GM03348 (cell line): ENCODE data around the gene NUP155.
"Not testable (repeated sequence)": the region's sequence is repeated elsewhere in the genome, so short reads cannot be mapped to it uniquely, and the experiment has no call there.

Experiments used
- DNase-seq: peaks from one replicate; pipeline ENCODE4 v3.0.0; 2012; ENCODE audit warnings: low spot score

NUP155 gene

DNA sequence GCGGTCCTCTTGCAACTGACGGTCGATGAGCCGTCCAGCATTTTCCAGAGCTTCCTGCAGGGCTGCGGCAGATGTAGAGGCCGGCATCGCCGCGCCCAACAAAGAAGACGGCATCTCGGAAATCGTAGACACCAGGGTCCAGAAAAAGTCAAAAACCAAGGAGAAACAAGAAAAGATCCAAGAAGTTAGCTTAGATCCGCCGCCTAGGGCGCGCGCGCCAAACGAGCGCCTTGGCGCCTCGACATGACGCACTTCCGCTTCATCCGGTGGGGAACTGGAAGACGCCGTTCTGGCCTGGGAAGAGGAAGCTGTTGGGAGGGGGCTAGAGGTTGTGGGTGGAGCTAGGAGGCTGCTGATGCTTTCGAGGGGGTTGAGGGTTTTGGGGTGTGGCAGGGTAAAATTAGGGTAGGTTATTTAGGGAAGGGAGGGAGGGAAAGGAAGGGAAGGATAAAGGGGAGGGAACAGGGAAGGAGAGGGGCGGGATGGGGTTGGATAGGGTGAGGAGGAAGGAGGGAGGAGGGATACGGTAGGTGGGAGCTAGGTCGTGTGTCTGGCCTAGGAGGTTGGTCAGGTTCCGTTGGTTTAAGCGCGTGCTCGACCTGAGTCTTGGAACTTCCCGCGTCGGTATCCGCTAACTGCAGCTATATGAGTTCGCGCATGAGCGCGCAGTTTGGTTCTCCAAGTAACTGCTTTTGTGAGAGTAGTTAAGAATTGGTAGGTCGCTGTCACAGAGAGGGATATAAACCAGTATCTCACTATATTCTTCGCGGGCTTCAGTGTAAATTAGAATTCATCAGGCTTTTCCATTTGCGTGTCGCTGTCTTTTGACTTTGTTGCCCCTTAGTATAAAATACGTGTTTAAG is at the start of gene NUP155:
Gene NUP155, minus strand, starts transcription at position 243 of the 863 bp plus-strand sequence. Its CDS starts 129 bp downstream, at position 114.
- DNase-seq: peak; percentile 96

DNA sequence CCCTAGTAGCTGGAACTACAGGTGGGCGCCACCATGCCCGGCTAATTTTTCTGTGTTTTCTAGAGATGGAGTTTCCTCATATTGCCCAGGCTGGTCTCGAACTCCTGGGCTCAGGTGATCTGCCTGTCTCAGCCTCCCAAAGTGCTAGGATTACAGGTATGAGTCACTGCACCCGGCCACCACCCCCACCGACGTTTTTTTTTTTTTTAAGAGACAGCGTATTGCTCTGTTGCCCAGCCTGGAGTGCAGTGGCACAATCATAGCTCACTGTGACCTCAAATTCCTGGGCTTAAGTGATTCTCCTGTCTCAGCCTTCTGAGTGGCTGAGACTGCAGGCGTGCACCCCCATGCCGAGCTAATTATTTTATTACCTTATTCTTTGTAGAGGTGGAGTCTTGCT is 46.4 kb upstream of the NUP155 start:
- no peak for DNase-seq

DNA sequence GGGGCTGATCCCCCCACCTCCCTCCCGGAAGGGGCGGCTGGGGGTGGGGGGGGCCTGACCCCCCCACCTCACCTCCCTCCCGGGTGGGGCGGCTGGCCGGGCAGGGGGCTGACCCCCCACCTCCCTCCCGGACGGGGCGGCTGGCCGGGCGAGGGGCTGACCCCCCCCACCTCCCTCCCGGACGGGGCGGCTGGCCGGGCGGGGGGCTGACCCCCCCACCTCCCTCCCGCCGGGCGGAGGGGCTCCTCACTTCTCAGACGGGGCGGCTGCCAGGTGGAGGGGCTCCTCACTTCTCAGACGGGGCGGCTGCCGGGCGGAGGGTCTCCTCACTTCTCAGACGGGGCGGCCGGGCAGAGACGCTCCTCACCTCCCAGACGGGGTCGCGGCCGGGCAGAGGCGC is 44.5 kb upstream of the NUP155 start:
- not testable (repeated sequence) for DNase-seq

DNA sequence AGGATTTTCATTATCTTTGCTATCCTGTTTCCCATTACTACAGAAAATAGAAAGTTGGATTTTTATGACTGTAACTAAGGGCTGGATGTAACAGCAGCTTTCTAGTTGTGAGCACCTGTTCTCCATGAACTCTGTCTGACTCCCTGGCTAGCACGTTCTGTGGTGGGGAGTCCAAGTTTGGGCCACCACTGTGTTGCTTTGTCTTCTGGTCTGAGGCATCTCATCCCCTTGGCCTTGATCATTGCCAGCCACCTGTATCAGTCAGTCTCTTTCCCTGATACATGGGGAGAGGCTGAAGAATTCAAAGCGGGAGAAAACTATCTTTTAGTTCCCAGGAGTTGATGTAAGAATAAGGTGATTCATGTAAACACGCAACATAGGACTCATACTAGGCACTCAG is 41.6 kb upstream of the NUP155 start:
- DNase-seq: no peak

DNA sequence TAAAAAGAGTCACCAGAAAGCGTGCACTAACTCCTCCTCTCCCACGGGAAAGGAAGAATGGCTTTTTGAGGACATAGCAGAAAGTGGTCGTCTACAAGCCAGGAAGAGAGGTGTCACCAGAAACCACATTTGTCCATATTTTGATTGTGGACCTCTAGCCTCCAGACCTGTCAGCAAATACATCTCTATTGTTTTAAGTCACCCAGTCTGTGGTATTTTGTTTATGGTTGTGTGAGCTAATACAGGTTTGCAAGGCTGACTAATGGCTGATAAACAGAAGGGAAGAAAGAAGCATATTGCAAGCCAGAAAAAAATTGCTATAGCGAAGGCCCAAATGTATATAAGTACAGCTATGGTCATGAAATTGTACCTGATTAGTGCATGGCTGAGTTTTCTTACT is 29.6 kb upstream of the NUP155 start:
- DNase-seq: no peak

DNA sequence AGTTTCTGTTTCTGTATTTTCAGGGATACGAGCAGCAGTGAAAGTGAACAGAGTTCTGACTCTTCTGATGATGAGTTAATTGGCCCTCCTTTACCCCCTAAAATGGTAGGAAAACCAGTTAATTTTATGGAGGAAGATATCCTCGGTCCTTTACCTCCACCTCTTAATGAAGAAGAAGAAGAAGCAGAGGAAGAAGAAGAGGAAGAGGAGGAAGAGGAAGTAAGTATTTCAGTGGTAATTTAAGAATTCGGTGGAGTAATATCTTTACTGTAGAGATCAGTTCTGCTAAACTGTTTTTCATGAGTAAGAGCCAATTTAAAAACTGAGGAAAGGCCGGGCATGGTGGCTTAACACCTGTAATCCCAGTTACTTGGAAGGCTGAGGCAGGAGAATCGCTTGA is 25.4 kb upstream of the NUP155 start:
- no peak for DNase-seq

DNA sequence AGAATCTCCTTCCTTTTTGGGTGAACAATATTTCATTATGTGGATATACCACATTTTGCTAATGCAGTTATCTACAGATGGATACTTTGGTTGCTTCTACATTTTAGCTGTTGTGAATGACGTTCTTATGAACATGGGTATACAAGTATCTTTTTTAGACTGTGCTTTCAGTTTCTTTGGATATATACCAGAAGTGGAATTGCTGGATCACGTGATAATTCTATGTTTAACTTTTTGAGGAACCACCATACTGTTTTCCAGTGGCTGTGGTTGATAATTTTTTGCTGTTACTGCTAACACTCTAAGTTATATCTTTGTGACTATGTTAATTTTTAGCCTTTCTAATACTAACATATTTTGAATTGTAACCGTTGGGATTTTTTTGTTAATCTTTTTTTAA is 20.7 kb upstream of the NUP155 start:
- DNase-seq: no peak

DNA sequence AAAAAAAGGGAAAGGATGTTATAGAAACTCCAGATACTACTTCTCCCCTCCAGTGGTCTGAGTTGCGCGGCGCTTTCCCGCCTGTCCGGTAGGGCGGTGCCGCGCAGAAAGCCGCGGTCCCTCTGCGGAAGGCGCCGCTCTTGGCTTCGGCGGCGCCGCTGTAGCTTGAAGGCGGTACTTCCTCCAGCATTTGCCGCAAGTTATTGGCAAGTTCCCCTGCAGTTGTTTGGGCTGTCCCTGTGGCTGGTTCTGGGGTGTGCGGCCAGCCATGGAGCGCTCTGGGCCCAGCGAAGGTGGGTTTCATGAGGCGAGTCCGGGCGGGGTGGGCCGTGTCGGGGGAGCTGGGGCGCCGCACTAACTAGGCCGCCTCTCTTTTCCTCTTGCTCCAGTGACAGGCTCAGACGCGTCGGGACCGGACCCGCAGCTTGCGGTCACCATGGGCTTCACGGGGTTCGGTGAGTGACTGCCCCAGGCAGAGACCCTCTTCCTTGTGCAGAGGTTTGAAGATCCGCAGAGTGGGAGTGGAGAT is 8.3 kb upstream of the NUP155 start, which contains the start of gene WDR70:
Gene WDR70, plus strand, starts transcription at position 219 of the 529 bp plus-strand sequence. Its CDS starts 50 bp downstream, at position 269.
- DNase-seq: peak; percentile 89

DNA sequence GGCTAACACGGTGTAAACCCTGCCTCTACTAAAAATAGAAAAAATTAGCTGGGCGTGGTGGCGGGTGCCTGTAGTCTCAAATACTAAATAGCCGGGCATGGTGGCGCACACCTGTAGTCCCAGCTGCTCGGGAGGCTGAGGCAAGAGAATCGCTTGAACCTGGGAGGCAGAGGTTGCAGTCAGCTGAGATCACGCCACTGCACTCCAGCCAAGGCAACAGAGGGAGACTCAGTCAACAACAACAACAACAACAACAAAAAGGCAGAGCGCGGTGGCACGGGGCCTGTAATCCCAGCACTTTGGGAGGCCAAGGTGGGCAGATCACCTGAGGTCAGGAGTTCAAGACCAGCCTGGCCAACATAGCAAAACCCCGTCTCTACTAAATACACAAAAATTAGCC is 7.2 kb upstream of the NUP155 start:
- DNase-seq: not testable (repeated sequence)

DNA sequence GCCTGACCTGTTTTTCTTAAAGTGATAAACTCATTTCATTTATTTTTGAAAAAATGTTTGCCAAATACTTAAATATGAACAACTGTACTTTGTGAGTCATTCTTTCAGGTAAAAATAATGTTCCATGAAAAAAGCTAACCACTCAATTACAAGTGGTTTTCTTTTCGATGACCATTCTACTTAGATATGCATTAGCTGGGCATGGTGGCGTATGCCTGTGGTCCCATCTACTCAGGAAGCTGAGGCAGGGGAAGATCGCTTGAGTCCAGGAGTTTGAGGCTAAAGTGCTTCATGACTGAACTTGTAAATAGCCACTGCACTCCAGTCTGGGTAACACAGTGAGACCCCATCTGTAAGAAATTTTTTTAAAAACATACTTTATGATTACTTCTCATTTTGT is 4.2 kb upstream of the NUP155 start:
- no peak for DNase-seq

DNA sequence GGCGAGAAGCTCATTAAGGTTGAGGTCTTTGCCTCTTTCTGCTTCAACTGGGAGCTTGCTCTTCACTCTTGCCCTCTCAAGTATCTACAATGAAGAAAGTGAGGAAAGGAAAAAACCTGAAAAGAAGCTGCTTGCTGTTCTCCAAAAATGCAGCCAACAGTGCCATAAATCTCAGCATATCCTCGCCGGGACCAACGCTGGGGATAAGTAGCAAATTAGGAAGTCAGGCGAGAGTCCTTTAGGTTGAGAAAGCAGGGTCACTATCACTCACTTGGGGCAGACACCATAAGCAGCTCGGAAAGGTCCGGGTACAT is 399 bp downstream of the NUP155 start:
- DNase-seq: no peak

DNA sequence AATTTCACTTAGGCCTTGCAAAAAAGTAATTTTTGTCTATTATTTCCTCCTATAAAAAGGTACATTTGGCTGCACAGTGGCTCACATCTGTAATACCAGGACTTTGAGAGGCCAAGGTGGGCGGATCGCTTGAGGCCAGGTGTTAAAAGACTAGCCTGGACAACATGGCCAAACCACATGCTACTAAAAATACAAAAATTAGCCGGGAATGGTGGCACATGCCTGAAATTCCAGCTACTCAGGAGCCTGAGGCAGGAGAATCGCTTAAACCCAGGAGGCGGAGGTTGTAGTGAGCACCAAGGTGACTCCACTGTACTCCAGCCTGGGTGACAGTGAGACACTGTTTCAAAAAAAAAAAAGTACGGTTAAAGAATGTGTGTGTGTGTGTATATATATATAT is 15.7 kb downstream of the NUP155 start:
- no peak for DNase-seq

DNA sequence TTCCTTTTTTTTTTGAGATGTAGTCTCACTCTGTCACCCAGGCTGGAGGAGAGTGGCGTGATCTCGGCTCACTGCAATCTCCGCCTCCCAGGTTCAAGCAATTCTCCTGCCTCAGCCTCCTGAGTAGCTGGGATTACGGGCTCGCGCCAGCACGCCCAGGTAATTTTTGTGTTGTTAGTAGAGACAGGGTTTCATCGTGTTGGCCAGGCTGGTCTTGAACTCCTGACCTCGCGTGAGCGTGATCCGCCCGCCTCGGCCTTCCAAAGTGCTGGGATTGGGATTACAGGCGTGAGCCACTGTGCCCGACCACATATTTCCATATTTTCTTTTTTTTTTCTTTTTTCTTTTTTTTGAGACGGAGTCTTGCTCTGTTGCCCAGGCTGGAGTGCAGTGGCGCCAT is 28.2 kb downstream of the NUP155 start:
- DNase-seq: not testable (repeated sequence)

DNA sequence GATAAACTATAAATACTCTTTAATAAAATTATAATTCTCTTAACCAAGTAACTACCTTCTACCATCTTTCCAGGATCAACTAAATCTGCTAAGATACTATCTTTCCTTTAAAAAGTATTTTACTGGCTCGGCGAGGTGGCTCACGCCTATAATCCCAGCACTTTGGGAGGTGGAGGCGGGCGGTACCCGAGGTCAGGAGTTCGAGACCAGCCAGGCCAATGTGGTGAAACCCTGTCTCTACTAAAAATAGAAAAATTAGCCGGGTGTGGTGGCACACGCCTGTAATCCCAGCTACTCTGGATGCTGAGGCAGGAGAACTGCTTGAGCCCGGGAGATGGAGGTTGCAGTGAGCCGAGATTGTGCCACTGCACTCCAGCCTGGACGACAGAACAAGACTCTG is 36.2 kb downstream of the NUP155 start:
- DNase-seq: not testable (repeated sequence)

DNA sequence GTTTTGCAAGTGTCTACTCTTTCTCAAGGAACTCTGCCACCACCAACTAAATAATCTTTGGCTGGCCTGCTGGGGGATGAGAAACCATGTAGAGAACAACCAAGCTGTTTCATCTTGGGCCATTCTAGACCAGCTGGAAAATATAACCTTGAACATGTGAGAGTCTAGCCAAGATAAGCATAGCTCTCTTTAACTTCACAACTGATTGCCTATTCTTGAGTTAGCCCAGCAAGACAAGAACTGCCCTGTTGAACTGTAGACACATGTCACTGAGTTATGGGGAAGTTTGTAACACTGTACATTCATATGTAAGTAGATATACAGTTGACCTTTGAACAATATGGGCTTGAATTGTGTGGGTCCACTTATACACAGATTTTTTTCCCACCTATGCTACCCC is 44.4 kb downstream of the NUP155 start:
- no peak for DNase-seq

DNA sequence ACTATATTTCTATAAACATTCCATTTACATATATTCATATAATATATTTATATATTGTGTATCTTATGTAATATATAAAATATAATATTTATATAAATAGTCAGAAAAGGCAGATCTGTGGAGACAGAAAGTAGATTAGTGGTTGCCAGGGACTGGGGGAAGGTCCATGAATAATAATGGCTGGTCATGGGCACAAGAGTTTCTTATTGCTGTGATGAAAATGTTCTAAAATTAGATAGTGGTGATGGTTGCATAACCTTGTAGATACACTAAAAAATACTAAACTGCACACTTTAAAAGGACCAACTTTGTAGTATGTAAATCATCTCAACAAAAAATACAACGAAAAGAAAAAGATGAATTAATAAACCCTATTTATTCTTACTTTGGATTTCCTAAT is 47.3 kb downstream of the NUP155 start:
- no peak for DNase-seq

DNA sequence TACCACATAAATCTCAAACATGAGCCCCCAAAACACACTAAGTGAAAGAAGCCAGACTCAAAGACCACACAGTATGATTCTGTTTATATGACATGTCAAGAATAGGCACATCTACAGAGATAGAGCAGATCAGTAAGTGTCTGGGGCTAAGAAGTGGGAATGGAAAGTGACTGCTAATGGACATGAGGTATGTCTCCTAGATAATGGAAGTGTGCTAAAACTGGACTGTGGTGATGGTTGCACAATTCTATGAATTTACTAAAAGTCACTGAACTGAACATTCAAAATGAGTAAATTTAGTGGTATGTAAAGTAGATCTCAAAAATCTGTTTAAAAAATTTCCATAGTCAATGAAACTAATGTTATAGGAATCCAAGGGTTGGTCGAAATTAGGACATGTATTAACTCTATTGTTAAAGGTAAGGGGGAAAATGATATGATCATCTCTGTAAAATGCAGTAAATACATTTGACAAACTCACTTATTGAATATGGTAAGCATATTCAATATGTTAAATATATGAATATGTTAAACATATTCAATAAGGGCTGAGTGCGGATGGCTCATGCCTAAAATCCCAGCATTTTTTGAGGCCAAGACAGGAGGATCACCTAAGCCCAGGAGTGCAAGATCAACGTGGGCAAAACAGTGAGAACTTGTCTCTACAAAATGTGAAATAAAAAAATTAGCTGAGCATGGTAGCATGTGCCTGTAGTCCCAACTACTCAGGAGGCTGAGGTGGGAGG is 51.7 kb downstream of the NUP155 start:
- no peak for DNase-seq

DNA sequence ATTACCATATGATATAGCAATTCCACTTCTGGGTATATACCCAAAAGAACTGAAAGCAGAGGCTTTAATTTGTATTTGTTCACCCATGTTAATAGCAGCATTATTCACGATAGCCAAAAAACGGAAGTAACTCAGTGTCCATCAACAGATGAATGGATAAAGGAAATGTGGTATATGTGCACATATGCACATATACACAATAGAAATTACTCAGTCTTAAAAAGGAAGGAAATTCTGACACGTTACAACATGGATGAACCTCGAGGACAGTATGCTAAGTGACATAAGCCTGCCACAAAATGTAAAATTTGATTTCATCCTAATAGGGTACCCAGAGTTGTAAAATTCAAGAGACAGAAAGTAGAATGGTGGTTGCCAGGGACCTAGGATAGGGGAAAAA is 54.9 kb downstream of the NUP155 start:
- no peak for DNase-seq

DNA sequence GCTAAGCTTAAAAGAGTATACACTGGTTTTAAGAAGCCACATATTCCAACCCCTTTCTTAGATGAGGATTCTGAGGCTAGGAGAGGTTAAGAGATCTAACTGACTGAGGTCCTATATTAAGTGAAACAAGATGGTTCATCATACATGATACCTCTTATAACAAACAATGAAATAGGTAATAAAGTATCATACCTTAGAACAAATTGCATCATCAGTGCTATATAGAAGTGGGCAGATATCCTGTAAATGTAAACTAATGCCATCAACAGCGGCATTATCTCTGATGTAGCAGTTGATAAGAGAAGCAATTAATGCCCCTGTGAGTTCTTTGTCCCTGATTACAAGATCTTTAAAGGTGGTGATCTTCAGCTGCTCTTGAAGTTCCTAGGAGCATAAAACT is 60.5 kb downstream of the NUP155 start:
- DNase-seq: no peak

DNA sequence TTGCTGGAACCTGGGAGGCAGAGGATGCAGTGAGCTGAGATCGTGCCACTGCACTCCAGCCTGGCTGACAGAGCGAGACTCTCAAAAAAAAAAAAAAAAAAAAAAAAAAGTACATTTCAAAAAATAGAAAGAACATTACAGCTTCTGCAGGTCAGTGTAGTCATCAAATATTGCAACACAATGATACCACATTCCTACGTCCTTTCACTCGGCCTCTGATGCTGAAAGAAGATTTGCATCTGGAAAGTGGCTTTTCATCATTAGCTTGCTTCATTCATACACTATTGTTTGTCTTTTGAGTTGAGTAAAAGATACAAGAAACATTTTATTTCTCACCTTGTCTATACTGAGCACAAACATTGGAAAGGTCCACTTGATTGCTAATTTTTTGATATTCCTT is 62.1 kb downstream of the NUP155 start:
- DNase-seq: peak; percentile 7

DNA sequence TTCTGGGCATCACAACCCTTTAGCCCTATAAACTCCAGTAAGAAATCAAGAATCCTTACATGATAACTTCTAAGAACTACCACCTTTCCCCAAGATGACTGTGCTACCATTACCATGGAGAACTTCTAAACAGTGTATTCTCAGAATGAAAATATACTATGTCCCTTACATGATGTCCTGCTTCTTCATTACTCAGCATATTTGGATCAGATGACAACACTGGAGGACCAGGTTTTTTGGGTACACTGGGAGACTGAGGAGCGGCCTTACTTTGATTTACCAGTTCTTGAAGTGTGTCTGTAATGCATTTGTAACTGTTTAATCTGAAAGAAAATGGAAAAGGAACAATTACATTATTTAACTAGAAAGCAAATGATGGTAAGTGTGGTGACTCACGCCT is 66.0 kb downstream of the NUP155 start:
- DNase-seq: no peak

DNA sequence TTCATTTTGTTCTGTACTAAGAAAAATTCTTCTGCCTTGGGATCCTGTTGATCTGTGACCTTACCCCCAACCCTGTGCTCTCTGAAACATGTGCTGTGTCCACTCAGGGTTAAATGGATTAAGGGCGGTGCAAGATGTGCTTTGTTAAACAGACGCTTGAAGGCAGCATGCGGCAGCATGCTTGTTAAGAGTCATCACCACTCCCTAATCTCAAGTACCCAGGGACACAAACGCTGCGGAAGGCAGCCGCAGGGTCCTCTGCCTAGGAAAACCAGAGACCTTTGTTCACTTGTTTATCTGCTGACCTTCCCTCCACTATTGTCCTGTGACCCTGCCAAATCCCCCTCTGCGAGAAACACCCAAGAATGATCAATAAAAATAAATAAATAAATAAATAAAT is 74.6 kb downstream of the NUP155 start:
- DNase-seq: not testable (repeated sequence)

DNA sequence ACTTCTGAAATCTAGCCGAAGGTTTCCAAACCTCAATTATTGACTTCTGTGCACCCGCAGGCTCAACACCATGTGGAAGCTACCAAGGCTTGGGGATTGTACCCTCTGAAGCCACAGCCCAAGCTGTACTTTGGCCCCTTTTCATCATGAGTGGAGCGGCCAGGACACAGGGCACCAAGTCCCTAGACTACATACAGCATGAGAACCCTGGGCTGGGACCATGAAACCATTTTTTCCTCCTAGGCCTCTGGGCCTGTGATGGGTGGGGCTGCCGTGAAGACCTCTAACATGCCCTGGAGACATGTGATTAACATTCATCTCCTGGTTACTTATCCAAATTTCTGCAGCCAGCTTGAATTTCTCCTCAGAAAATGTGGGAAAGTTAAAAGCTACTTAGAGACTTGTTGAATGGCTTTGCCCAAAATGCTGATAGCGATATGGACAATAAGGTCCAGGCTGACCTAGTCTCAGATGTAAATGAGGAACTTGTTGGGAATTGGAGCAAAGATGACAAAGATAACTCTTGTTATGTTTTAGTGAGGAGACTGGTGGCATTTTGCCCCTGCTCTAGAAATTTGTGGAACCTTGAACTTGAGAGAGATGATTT is 87.6 kb downstream of the NUP155 start:
- DNase-seq: no peak
